Activated CD8-positive, alpha-beta memory T cell treated with anti-CD3 and anti-CD28 coated beads for 24 hours (primary cell): ENCODE data around the gene VAT1.
"Not testable (repeated sequence)": the region's sequence is repeated elsewhere in the genome, so short reads cannot be mapped to it uniquely, and the experiment has no call there.

Source experiments
- DNase-seq: peaks from one replicate; pipeline ENCODE4 v3.0.0-alpha.2; 2020

Gene VAT1

DNA sequence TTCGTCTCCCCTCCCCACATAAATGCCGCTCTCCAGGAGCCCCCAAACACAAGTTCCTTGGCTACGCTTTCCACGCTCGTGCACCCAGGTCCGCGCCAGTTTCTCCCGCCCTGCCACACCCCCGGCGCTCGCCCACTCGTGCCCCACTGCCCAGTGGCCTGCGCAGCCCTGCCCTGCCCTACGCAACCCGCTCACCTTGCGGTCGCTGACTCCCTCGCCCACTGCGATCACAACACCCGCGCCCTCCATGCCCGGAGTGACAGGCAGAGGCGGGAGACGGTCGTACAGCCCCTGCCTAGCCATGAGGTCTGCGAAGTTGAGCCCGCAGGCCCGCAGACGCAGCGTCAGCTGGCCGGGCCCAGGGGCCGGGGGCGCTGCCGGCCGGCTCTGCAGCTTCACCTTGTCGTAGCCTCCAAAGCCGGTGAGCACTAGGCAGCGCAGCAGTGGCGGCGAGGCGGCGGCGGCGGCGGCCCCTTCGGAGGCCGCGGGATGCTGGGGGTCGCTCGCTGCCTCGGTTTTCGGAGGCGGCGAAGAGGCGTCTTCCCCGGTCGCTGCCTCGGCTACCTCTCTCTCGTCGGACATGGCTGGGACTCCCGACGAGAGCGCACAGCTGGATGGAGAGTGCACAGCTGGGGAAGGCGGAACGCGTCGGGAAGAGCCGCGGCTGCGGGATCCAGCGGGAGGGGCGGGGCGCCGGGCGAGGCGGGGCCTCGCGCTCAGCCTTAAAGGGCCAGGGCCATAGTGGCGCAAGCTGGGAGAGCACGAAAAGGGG, at the start of gene VAT1:
Gene VAT1 (minus strand): TSS at position 645 of the 772 bp plus-strand sequence. CDS start 63 bp downstream, at position 582.
- DNase-seq = peak; percentile 85

DNA sequence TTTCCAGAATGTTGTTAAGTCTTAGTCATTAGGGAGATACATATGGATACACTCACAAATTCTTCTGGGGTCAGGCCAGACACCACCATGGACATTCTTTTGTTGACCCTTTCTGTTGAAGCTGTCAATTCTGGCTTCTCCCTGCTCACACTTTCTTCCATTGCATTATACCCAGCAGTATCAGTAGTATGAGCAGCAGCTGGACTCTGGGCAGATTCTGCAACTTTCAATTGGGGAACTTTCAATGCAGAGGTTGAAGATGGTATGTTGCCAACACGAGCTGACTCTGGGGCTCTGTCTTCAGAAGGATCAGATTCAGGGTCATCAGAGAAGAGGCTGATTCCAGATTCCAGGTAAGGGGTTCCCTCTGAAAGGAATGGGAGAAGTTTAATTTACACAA, 48.7 kb upstream of the VAT1 start:
- DNase-seq = no peak

DNA sequence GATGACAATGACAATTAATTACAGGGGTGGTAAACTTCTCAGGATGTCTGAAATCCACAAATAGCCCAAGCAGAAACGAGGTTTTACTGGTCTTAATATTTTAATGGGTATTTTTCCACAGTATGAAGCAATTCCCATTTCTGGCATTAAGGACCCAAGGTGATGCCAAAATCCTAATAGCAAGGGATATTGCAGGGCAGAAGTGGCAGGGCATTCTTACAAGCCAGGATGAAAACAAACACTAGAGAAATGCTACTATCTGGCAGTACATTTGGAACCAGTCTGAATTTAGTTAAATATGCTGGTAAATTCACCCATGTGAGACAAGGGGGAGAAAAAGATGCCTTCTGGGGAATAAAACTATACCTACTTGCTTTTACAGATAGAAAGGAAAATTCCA, 48.1 kb upstream of the VAT1 start:
- DNase-seq = no peak

DNA sequence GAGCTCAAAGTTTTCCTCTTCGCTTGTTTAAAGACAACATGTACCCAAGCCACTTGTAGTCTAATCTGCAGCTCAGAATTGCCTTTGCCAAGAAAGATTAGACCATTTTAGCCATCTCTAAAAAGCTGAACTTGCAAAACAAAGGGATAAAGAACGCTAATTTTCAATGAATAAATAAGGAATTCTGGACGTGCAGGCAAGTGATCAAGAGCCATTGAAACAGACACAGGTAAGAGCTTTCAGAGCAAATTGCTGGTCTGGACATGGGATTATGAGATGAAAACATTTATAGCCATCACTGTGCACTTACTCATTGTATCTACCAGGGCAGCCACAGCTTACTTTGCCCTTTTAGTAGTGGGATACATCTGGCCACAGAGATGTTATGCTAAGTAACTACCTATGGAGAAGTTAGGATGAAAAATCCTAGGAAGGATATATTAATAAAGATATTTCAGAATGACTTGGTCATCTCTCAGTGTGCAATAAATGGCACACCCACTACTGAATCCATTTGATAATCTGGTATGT, 47.2 kb upstream of the VAT1 start:
- no peak for DNase-seq

DNA sequence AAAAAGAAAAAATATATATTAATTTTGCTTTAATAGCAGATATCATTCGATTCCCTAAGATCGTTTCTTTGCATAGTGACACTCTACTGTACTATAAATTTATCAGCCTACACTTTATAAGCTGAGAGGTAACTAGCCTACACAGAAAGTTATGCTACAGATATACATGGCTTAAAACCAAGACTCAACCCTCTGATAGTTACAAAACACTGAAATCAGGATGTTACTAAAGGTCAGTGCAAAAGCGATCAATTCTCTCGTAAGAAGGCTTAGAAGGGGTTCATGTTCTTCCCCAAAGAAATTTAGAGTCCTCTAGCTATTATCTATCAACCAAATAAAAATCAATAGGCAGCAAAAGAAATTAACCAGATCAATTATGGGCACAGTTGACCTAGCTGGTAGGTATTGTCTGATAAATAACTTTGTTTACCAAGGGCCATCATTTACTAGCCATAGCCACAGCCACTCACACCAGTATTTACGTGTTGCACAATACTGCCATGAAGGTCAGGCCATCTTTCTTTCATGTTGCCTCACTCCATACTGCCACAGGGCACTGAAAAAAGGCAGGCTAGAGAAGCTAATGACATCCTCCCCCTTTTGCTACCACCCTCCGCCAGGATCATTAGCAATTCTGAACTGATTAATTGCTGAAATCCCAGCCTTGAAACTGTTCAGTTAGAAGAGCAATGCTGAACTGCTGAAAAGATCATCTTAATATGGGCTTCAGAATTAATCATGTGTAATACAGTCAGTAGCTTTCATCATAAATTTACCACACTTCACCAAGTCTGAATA, 46.6 kb upstream of the VAT1 start:
- DNase-seq = no peak

DNA sequence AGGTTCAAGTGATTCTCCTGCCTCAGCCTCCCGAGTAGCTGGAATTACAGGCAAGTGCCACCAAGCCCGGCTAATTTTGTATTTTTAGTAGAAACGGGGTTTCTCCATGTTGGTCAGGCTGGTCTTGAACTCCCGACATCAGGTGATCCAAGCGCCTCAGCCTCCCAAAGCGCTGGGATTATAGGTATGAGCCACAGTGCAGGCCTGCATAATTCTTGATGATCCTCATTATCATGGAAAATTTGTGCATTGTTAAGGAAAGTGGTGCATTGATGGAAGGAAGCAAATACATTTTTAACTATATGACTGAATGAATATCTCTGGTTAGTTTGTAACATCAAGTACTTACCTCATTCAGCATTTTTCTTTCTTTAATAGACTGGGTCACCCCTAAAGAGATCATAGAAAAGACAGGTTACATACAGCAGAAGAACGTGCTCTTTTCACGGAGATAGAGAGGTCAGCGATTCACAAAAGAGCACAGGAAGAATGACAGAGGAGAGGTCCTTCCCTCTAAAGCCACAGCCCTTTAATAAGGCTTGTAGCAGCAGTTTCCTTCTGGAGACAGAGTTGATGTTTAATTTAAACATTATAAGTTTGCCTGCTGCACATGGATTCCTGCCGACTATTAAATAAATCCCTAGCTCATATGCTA, 40.9 kb upstream of the VAT1 start:
- no peak for DNase-seq

DNA sequence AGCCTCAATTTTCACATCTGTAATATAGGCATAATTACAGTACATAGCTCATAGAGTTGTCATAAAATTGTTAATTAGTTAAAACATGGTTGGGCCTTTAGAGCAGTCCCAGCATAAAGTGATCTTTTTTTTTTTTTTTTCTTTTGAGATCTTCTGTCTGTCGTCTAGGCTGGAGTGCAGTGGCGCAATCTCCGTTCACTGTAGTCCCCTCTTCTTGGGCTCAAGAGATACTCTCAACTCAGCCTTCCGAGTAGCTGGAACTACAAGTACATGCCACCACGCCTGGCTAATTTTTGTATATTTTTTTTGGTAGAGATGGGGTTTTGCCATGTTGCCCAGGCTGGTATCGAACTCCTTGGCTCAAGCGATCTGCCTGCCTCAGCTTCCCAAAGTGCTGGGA, 33.9 kb upstream of the VAT1 start:
- DNase-seq = no peak

DNA sequence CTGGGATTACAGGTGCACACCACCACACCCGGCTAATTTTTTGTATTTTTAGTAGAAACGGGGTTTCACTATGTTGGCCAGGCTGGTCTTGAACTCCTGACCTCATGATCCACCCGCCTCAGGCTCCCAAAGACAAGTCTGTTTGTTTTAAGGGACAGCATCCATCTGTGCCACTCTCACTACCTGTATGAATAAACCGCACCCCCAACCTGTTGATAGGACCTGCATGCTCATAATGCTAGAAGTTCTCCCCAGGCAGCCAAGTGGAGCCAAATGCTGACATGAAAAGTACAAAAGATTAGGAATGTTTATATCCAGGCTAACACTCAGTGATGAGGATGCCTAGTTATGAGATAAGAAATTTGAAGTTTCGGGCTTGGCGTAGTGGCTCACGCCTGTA, 30.8 kb upstream of the VAT1 start:
- not testable (repeated sequence) for DNase-seq

DNA sequence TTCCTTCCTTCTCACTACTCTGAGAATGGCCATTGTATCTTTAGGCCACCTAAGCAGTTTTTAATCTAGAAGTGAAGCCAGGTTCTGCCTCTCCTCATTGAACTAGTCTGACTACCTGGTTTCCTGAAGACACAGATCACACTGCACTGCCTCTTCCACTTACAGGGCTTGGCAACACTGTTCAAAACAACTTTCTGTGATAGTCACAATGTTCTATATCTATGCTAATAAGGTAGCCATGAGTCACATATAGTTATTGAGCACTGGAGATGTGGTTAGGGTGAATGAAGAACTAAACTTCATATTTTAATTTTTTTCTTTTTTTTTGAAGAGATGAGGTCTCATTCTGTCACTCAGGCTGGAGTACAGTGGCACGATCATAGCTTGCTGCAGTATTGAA, 29.8 kb upstream of the VAT1 start:
- no peak for DNase-seq

DNA sequence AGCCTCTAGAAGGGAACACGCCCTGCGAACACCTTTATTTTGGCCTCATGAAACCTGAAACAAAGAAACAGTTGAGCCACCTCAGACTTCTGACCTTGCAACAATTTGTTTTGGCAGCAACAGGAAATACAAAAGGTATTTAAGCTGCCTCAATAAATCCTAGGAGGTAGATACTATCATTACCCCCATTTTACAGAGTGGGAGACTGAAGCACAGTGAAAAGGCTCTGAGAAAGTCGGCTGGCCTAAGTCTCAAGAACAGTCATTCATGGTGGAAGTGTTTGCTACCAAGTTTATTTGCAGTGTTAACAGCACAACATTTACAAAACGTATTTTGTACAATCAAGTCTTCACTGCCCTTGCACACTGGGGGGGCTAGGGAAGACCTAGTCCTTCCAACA, 21.8 kb upstream of the VAT1 start:
- DNase-seq = no peak

DNA sequence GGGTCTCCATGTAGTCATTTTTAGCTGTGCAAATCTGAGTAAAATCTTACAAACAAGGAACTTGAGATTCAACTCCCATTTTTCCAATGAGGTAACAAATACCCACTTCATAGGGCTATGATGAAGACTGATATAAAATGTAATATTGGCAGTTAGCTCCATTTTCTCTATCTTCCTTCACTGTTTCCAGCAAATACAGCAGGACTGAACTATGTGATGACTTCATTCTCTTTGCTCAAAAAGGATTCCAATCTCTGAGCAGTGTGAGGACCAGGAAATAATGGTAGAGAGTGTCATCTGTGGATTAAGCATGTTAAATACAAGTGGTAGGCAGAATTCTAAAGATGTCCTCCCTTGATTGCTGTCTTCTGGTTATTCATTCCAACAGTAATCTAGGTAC, 21.1 kb upstream of the VAT1 start:
- no peak for DNase-seq

DNA sequence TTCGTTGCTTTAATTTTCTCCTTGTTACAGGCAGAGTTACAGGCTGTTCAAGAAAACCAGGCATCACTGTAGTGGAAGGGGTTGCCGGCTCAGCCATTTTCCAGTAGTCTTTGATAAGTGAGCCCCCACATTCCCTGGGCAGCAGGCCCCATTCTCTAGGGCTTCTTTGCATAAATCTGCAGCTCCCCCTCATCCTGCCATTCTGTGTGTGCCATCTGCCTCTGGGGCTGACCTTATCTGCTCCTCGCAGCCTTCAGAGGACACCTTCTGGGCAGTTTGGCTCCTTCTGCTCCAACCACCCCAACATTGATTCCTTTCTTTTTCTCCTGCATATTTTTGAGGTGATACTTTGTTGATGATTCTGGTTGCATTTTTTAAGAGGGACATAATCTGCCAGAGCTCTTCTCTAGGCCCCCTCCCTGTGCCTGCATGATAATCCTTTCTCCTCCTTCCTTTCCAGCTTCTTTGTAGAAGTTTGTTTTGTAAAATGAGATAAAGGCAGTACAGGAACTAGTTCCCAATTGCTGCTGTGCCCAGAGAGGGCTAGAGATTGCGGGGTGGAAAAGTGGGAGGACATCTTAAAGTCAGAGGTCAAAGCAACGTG, 19.9 kb upstream of the VAT1 start:
- no peak for DNase-seq

DNA sequence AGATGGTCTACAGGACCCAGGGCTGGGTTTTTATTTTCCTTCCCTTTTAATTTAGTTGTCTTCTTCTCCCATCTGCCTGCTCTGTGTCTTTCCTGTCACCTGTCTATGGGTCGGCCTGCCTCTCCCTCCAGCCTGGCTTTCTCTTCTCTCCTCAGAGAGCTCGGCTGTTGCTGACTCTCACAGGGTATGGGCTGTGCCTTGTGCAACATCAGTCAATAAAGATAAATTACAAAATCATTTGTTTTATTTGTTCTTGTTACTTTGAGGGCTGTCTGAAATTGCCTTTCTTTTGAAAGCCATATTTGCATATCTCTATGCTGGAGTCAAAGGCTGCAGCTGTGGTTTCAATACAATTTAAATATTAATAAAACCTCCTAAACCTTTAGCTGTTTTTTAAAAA, 18.5 kb upstream of the VAT1 start:
- no peak for DNase-seq

DNA sequence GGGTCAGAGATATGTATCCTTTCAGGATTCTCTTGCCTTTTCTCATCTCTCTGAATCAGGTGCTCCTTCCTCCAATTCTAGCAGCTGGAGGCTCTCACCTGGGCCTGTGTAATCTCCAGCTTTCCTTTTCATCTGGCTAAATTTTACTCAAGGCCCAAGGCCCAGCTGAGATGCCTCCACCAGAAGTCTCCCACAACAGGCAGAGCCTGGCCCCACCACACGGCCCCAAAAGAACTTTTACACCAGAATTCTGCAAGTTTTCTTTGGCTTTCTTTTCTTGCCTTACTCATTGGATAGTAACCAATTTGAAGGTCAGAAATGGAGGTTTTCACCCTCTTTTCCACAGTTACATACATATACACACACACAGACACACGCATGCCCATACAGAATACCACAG, 17.5 kb upstream of the VAT1 start:
- no peak for DNase-seq

DNA sequence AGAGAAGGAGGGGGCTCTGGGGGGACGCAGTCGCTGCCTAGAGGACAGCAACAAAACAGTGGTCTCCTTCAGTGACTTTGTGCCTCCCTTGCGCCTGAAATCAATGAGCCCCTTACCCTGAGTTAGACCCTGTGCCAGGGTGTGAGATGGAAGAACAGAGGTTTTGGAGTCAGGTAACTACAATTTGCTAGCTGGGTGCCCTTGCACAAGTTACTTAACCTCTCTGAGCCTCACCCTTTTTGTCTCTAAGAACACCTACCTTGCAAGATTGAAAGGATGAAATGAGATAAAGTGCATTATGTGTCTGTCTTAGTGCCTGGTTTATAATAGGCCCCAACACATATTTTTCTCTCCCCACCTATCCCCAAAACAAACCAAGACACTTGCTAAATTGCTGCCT, 12.7 kb upstream of the VAT1 start:
- no peak for DNase-seq

DNA sequence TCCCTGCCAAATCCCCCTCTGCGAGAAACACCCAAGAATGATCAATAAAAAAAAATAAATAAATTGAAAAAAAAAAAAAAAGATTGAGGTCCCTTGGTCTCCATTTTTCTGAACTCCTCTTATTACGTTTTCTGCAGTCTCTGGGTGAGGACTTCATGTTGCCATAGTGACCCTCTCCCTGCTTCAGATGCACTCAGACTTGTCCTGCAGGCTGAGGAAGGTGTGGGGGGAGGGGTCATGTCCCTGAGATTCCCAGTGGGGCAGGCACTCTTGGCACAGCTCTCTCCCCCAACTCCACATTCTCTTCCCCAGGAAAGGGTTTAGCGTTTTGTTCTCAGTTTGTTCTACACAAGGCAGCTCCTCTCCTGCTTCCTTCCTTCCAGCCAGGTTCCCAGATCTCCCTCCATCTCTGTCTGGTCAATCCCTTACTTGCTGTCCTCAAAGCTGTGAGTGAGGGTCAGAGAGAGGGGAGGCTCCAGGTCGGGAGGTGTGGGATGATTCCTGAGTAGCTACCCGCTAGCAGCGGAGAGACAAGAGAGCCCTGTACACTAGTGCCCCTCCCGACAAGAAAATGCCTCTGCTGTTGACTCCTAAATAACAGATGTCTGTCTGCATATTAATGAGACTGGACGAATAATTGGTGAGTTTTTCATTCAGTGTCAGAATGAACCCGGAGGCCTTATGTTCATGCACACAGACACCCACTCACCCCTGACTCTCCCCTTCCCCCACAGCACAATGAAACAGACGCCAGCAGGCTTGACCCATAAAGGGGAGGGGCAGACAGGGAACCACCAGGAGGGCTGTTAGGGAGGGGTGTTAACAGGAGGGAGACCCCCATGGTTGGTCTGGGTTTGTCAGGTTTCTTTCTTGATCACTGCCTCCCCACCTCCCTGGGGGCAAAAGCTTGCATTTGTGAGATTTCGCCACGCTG, 12.0 kb upstream of the VAT1 start:
- no peak for DNase-seq

DNA sequence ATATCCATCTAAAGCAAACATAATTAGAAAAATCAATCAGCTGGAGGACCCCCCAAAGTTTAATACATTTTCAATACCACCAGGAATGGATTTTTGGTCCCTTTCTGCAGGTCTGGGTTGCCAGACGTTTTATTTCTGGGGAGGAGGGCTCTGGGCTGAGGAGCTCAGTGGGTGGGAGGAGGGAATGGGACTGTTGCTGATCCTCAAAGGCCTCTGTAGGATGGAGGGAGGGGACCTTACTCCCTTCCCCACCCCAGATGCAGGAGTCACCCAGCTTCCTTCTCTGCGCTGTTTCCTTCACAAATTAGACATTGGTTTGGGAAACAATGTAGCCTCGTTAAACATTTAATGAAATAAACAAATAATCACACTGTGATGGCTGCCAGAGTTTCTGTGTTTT, 9.5 kb upstream of the VAT1 start:
- no peak for DNase-seq

DNA sequence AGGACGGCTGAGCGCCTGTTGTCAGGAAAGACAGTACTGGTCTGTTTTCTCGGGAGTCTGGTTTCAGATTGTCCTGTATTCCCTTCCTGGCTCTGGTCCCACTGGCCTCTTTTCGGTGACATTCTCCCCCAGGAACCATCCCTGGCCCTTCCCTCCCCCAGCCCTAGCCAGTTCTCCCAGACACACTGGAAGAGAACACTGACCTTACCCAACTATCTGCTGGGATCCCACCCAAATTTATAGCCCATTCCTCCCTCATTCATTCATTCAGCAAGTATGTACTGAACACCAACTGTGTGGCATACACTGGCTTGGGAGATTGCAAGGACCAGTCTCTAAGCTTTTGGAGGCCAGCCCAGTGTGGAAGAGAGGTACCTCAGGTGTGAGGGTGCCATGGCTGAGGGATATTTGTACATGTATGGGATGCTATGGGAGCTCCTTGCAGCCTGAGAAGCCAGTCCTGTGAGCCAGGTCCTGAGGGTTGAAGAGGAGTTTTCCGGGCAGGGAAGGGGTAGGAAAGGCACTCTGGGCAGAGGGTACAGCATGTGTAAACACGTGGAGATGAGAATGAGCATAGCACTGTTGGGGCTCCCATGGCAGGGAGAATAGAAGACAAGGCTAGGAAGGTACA, 8.1 kb upstream of the VAT1 start:
- no peak for DNase-seq

DNA sequence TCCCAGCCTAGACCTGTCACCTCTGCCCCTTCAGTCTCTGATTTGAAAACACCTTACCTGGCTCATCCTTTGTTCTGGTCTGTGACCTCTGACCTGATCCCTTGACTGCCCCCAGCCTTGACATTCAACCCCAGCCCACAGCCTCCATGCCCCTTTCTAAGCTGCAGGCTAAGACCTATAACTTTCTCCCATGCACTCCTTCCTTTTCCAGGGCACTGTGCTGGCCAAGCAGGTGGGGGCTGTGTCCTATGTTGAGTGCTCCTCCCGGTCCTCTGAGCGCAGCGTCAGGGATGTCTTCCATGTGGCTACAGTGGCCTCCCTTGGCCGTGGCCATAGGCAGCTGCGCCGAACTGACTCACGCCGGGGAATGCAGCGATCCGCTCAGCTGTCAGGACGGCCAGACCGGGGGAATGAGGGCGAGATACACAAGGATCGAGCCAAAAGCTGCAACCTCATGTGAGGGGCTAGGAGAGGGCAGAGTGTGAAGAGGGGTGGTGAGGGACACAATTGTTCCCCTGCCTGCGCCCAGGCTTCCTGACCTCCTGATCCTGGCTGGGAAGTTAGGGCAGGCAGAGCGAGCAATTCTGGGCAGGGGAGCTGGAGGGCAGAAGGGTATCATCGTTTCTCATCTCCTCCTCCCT, 6.2 kb upstream of the VAT1 start:
- DNase-seq = no peak

DNA sequence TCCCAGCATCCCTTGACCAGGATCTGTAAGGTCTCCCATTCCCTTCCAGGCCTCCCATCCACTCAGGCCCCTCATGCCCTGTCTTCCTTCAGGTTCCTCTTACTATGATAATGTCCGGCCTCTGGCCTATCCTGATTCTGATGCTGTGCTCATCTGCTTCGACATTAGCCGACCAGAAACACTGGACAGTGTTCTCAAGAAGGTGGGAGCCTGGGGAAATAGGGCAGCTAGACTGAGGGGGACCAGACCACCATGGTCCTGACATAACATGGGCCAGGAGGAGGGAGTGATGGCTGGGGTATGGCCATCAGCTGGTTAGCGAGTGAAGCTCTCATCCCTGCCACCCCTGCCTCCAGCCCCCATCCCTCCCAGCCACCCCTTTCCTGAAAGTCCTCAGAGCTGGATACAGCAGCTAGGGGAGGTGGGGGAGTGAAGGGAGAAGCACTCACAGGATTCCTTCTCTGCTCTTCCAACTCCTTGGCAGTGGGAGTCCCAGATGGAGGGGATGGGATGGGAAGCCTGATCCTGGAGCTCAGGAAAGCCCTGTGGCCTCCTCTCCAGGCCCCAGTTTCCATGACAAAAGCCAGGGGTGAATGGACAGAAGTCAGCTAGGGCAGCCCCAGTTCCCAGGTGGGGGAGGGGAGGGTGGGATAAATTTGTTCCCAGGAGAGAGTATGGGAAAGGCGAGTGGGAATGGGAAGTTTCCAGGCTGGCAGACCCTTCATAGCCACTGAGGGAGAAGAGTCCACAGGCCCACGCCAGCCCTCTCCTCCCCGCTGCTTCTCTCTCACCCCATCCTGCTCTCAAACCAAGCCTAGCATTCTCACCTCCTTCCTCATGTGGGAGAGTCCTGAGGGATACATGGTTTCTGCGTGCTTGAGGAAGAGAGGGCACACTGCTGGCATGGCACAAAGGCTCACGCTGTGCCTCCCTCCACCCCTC, 5.2 kb upstream of the VAT1 start:
- no peak for DNase-seq
